ENCODE results near the gene FAM216B. TPM values are rescaled to one million over a fixed set of nuclear protein-coding genes. Genes with fewer than 3 reads are reported as not detected.

Gene FAM216B
- total and polyA plus RNA-seq, 10 of the 15 experiments (the other 5 are each of a cell fraction or from before 2014, with no cell fraction given), result not detected

- TF ChIP-seq MAX (IDR thresholded peaks at IDR 0.05; ENCODE audit: low read depth, low read length) (no peak), CHD4 (IDR thresholded peaks at IDR 0.05) (no peak), ATF7 (IDR thresholded peaks at IDR 0.05; ENCODE audit: low read depth) (no peak), RELB (IDR thresholded peaks at IDR 0.05; ENCODE audit: low read depth) (no peak), ZNF687 (IDR thresholded peaks at IDR 0.05) (no peak), ZNF274 (IDR thresholded peaks at IDR 0.05; ENCODE audit: insufficient read depth, insufficient read length) (no peak), NFIC (IDR thresholded peaks at IDR 0.05; ENCODE audit: low read depth, low read length) (no peak), BACH1 (IDR thresholded peaks at IDR 0.05; ENCODE audit: borderline replicate concordance) (no peak)
Observed at GRCh38 chr13:42814868-42815267, 33.5 kb downstream of the FAM216B start (continued).

Measured in GM12878 (cell line).